BE2C (cell line): ENCODE measurements around the gene GPC5.

Experiments used
- DNase-seq: peaks from one replicate; pipeline ENCODE4 v3.0.0-alpha.2; 2020
- H3K27me3 ChIP-seq: fragments of 250-450 bp; sonication (Bioruptor Pico); 2 replicates; pipeline ENCODE4 v1.5.1; 2020; ENCODE audit warnings: mild to moderate bottlenecking
- H3K36me3 ChIP-seq: fragments of 250-450 bp; sonication (Bioruptor Pico); 2 replicates; pipeline ENCODE4 v1.5.1; 2020; ENCODE audit warnings: mild to moderate bottlenecking
- H3K4me1 ChIP-seq: fragments of 250-450 bp; sonication (Bioruptor Pico); 2 replicates; pipeline ENCODE4 v1.5.1; 2020
- H3K4me3 ChIP-seq: 2 replicates; pipeline ENCODE4 v1.5.1; 2011; ENCODE audit warnings: low read depth, low read length
- H3K9me3 ChIP-seq: fragments of 250-450 bp; sonication (Bioruptor Pico); 2 replicates; pipeline ENCODE4 v1.5.1; 2020
- CTCF ChIP-seq: IDR thresholded peaks from 2 replicates; pipeline ENCODE4 v1.5.1; 2012; ENCODE audit warnings: mild to moderate bottlenecking, low read depth, low read length

Gene GPC5

DNA sequence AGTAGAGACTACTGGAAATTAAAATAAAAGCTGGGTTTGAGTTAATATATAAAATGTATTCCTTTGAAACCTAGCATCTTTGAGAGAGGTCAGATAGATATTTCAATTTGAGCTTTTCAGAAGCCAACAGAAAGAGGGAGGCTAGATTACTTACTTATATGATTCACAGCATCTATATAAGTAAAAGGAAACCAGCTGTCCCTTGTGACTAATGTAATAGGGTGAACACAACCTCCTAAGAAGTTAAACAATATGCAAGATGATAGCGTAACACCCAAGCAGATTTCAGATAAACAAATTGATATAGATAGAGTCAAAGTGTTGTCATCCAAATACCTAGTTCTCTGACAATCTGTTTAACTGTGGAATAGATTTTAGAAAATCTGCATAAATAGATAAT lies 1434.7 kb downstream of the GPC5 start:
- Histone ChIP-seq H3K4me3 (no peak overlapping the region), H3K36me3 (no peaks in the 10 kb centered on the region), H3K4me1 (peaks cover 5% of the 10 kb centered on the region; the same call in 1 of the 2 replicates), H3K9me3 (no peaks in the 10 kb centered on the region), H3K27me3 (no peaks in the 10 kb centered on the region)
- no peak for DNase-seq
- TF ChIP-seq CTCF: no peak

GRCh38 chr13:92836171-92836570 lies 1437.8 kb downstream of the GPC5 start:
- no peak for DNase-seq
- Histone ChIP-seq H3K4me1 (peaks cover 5% of the 10 kb centered on the region; the same call in 1 of the 2 replicates), H3K4me3 (no peak overlapping the region), H3K9me3 (no peaks in the 10 kb centered on the region), H3K27me3 (no peaks in the 10 kb centered on the region), H3K36me3 (no peaks in the 10 kb centered on the region)
- no peak for TF ChIP-seq CTCF

GRCh38 chr13:92838786-92839185 lies 1440.4 kb downstream of the GPC5 start:
- no peaks in the 10 kb centered on the region for H3K36me3 ChIP-seq
- TF ChIP-seq CTCF: no peak
- H3K27me3 ChIP-seq: no peaks in the 10 kb centered on the region
- no peak for DNase-seq
- H3K9me3 ChIP-seq: no peaks in the 10 kb centered on the region
- H3K4me3 ChIP-seq: no peak overlapping the region
- peaks cover 2% of the 10 kb centered on the region; the same call in 1 of the 2 replicates for H3K4me1 ChIP-seq

DNA sequence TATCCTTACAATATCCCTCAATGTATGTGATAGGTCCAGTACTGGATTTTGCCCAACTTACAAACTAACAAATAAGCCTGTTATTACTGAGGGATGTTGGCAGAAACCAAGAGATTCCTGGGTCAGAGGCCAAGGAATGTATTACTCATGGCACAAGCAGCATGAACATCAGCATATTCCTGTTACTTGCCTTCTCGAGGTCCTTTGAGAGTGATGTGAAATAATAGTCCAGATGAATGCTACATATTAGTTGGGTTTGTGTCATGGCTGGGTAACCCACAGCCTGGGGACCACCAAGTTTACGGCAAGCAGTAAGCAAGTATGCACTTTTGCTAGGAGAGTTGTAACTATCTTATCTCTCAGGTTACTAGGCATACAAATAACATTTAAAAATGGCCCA lies 1443.7 kb downstream of the GPC5 start:
- DNase-seq: no peak
- no peaks in the 10 kb centered on the region for H3K4me1 ChIP-seq
- TF ChIP-seq CTCF: no peak
- H3K9me3 ChIP-seq: no peaks in the 10 kb centered on the region
- H3K36me3 ChIP-seq: no peaks in the 10 kb centered on the region
- H3K4me3 ChIP-seq: no peak overlapping the region
- no peaks in the 10 kb centered on the region for H3K27me3 ChIP-seq

DNA sequence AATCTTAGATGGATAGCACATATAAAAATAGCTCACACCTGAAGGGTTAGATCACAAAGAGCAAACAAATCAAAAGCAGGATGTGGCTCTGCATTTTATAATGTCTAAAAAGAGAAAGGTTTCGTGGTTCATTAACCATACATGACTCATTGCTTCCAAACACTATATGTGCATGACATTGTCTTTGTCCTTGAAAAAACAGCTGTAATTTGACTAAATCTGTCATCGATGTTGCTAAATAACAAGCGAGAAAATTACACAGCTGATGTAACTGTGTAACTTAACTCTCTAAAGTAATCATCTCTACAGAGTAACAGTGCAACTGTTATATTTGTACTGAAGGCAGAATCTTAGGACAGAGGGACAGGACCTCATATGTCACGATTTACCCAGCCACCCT lies 1445.1 kb downstream of the GPC5 start:
- H3K9me3 ChIP-seq: no peaks in the 10 kb centered on the region
- H3K4me1 ChIP-seq: no peaks in the 10 kb centered on the region
- H3K27me3 ChIP-seq: no peaks in the 10 kb centered on the region
- no peak for DNase-seq
- no peaks in the 10 kb centered on the region for H3K36me3 ChIP-seq
- no peak for TF ChIP-seq CTCF
- H3K4me3 ChIP-seq: no peak overlapping the region

- Histone ChIP-seq H3K27me3 (no peaks in the 10 kb centered on the region), H3K4me1 (no peaks in the 10 kb centered on the region), H3K4me3 (no peak overlapping the region), H3K36me3 (no peaks in the 10 kb centered on the region), H3K9me3 (no peaks in the 10 kb centered on the region)
- DNase-seq: no peak
- no peak for TF ChIP-seq CTCF
These were observed 1451.0 kb downstream of the GPC5 start for GRCh38 chr13:92849381-92849780.
